SKM-1 (cell line): ENCODE data around the gene NUP62.

ENCODE experiments used
- DNase-seq: peaks from one replicate; lab custom pipeline; 2025; ENCODE audit not compliant: unreplicated experiment; lab: John Stamatoyannopoulos, UW

Gene NUP62

GRCh38 chr19:49904136-49904535 lies 25.2 kb downstream of the NUP62 start:
- no peak for DNase-seq

- DNase-seq, result no peak
Measured at GRCh38 chr19:49896863-49897621, 32.3 kb downstream of the NUP62 start, which contains the start of gene IL4I1. Gene IL4I1, minus strand, starts transcription at chr19:49896887. Its CDS starts 727 bp downstream, at chr19:49896160.

- no peak for DNase-seq
Measured at GRCh38 chr19:49895566-49896297, 33.6 kb downstream of the NUP62 start.

GRCh38 chr19:49894879-49895565 lies 34.3 kb downstream of the NUP62 start:
- DNase-seq, result no peak

GRCh38 chr19:49894011-49894664 lies 35.2 kb downstream of the NUP62 start:
- no peak for DNase-seq

GRCh38 chr19:49892716-49893115 lies 36.6 kb downstream of the NUP62 start:
- no peak for DNase-seq

GRCh38 chr19:49891393-49891792 lies 37.9 kb downstream of the NUP62 start:
- no peak for DNase-seq

- DNase-seq, result no peak
Measured at GRCh38 chr19:49890349-49891311, 38.7 kb downstream of the NUP62 start.

GRCh38 chr19:49889687-49890348 lies 39.5 kb downstream of the NUP62 start:
- DNase-seq, result no peak

- no peak for DNase-seq
Measured at GRCh38 chr19:49889038-49889686, 40.1 kb downstream of the NUP62 start.

GRCh38 chr19:49888510-49888824 lies 40.8 kb downstream of the NUP62 start:
- DNase-seq, result no peak

- DNase-seq, result no peak
Measured at GRCh38 chr19:49887665-49888509, 41.4 kb downstream of the NUP62 start.

GRCh38 chr19:49887037-49887664 lies 42.2 kb downstream of the NUP62 start:
- DNase-seq, result no peak

GRCh38 chr19:49884760-49885159 lies 44.5 kb downstream of the NUP62 start:
- DNase-seq, result no peak

- DNase-seq, result no peak
Measured at GRCh38 chr19:49884109-49884508, 45.2 kb downstream of the NUP62 start.

GRCh38 chr19:49883094-49883493 lies 46.2 kb downstream of the NUP62 start:
- no peak for DNase-seq

GRCh38 chr19:49882643-49883042 lies 46.7 kb downstream of the NUP62 start:
- no peak for DNase-seq
